ENCODE results near the gene ZP3.
"Not testable (repeated sequence)": the region's sequence is repeated elsewhere in the genome, so short reads cannot be mapped to it uniquely, and the experiment has no call there.

Gene ZP3

GRCh38 chr7:76424413-76425111, at the start of gene ZP3:
TSS of gene ZP3 (plus strand) at chr7:76424950. CDS start at chr7:76424965, 15 bp downstream.
- peak in 1 of 56 donors; percentile 2 for DNase-seq

GRCh38 chr7:76375251-76375650, 49.5 kb upstream of the ZP3 start:
- DNase-seq, result no peak

GRCh38 chr7:76377186-76377918, 47.4 kb upstream of the ZP3 start:
- DNase-seq, result no peak

GRCh38 chr7:76380623-76380966, 44.2 kb upstream of the ZP3 start:
- peak in 2 of 56 donors; percentile 32 to 42 for DNase-seq

GRCh38 chr7:76381814-76382213, 42.9 kb upstream of the ZP3 start:
- DNase-seq, result no peak

- DNase-seq, result no peak
These were observed 41.4 kb upstream of the ZP3 start for GRCh38 chr7:76383089-76383944.

GRCh38 chr7:76386691-76387260, 38.0 kb upstream of the ZP3 start:
- no peak for DNase-seq

GRCh38 chr7:76387789-76388188, 37.0 kb upstream of the ZP3 start:
- not testable (repeated sequence) for DNase-seq

GRCh38 chr7:76390092-76390491, 34.7 kb upstream of the ZP3 start:
- DNase-seq, result no peak

- DNase-seq, result no peak
These were observed 32.1 kb upstream of the ZP3 start for GRCh38 chr7:76392531-76393115.

GRCh38 chr7:76393116-76394031, 31.4 kb upstream of the ZP3 start:
- peak in 55 of 56 donors; percentile 40 to 92 (median 84) for DNase-seq

GRCh38 chr7:76394957-76395356, 29.8 kb upstream of the ZP3 start:
- peak in 9 of 56 donors; percentile 9 to 38 (median 17) for DNase-seq

GRCh38 chr7:76395605-76395964, 29.2 kb upstream of the ZP3 start:
- DNase-seq, result not testable (repeated sequence)

GRCh38 chr7:76395965-76396726, 28.6 kb upstream of the ZP3 start:
- DNase-seq, result peak in 14 of 56 donors; percentile 4 to 49 (median 27)

GRCh38 chr7:76396864-76397263, 27.9 kb upstream of the ZP3 start:
- DNase-seq, result no peak

- peak in 47 of 56 donors; percentile 14 to 80 (median 50) for DNase-seq
These were observed 27.2 kb upstream of the ZP3 start for GRCh38 chr7:76397409-76398183.

GRCh38 chr7:76400248-76400647, 24.5 kb upstream of the ZP3 start:
- DNase-seq, result no peak

- peak in 1 of 56 donors; percentile 22 for DNase-seq
These were observed 21.7 kb upstream of the ZP3 start for GRCh38 chr7:76403097-76403496.

Data from amygdala (tissue), 56 donors.